Measurements from ENCODE around the gene WBP1L.

DNA sequence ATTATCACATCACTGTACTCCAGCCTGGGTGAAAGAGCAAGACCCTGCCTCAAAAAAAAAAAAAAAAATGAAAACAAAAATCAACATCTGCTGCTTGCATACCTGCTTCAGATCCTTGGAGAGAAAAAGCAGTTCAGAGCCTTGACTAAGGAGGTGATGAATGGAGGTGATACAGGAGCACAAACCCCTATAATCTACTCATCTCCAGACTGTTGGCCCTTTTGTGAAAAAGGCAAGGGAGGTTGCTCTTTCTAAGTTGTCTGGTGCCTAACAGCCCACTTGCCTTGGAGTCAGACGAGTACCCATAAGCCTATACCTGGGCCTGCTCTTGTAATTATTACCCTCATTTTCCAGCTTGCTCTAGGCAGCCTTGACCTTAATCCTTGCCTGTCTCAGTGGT lies 27.9 kb upstream of the WBP1L start:
- no peak for TF ChIP-seq CTCF (IDR thresholded peaks at IDR 0.05 in 4 of 5, conservative IDR thresholded peaks at IDR 0.05 in 1 of 5)
- no peak for TF ChIP-seq POLR2A (IDR thresholded peaks at IDR 0.05)
